Neuron (in vitro differentiated cells): Measurements from ENCODE around the gene ATF7.

Experiments
- H2AFZ ChIP-seq: one replicate; pipeline ENCODE4 v1.6.1; 2013; ENCODE audit warnings: low read depth, mild to moderate bottlenecking, inconsistent platforms, low read length, moderate library complexity
- H3K27me3 ChIP-seq: one replicate; pipeline ENCODE4 v1.6.1; 2013; ENCODE audit warnings: low read length; ENCODE audit not compliant: insufficient read depth
- H3K36me3 ChIP-seq: one replicate; pipeline ENCODE4 v1.6.1; 2013; ENCODE audit warnings: low read length; ENCODE audit not compliant: insufficient read depth
- H3K4me1 ChIP-seq: one replicate; pipeline ENCODE4 v1.6.1; 2013; ENCODE audit warnings: low read length; ENCODE audit not compliant: insufficient read depth
- H3K4me3 ChIP-seq: 2 replicates; pipeline ENCODE4 v1.5.1; 2013; ENCODE audit warnings: mild to moderate bottlenecking, low read length, moderate library complexity
- H3K9me3 ChIP-seq: one replicate; pipeline ENCODE4 v1.6.1; 2013; ENCODE audit warnings: low read length

The ATF7 gene

DNA sequence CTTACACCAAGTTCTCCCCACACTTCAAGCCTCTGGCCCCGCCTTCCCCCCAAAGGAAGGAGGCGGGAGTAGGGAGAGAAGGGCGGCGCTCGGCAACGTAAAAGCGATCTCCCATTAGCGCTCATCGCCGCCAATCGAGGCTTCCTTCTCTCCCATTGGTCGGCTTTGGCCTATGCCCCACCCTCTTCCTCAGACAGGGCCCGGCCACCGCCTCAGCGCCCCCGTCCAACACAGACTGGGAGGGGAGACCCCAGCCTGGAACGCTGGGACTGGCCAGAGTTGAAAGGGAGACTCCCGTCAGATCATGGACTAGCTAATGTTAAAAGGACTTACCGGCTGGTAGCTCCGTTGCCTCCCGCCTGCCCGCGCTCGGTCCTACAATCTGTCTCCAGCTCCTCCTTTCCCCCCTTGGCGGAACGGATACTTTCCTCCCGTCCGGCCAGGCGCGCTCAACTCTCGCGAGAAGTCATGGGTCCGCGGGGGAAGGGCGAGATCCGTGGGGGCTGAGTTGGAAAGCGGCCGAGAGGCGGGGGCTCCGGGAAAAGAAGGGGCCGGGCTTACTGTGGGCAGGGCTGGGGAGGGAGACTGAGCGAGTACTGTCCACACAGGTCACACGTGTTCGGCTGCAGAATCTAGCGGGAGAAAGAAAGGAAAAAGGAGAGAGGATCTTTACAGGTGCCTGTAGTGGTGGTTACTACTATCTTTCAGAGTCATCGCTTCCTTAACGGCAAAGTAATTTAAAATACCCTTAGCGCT lies at the start of gene ATF7:
Gene ATF7 (minus strand): TSS at position 437 of the 756 bp plus-strand sequence. CDS start 25,382 bp downstream, outside the sequence.
- Histone ChIP-seq H3K9me3 (no peaks in the 10 kb centered on the region), H3K4me3 (peak within 1 kb of the TSS; percentile 76), H3K4me1 (peaks cover 22% of the 10 kb centered on the region), H3K27me3 (no peaks in the 10 kb centered on the region), H2AFZ (peak within 1 kb of the TSS; percentile 77), H3K36me3 (no peaks in the 10 kb centered on the region)

DNA sequence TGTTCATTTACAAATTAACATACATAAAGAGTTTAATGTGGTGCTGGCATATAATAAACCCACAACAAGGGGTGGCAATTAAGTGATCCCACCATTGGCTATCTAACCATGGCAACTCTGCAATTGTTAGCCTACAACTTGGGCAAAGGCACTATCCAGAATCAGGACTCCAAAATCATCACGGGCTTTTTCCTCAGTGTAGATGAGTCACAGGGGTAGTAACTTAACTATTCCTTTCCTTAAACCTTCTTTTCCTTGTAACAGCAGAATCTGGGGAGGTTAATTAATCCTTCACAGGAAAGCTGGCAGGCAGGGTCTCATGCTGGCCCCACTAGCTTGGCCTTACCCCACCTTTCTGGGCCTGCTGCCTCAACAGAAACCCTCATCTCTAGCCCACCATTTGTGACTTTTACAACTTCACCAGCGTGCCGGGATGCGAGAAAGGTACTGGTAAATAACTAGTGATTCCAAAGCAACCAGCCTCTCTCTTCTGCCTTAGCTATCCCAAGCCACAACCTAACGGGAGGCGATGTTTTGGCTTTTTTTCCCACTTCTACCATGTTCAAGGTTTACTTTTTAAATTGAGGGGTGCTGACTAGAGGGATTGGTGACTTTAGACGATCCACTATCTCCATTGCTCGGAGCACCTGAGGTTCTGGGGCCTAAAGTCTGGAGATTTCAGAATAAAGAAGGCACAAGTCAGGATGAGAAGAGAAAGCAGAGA lies 49.0 kb upstream of the ATF7 start:
- H3K36me3 ChIP-seq, result peaks cover 32% of the 10 kb centered on the region
- no peaks in the 10 kb centered on the region for H3K27me3 ChIP-seq
- peak overlapping the region; percentile 75 for H3K4me3 ChIP-seq
- H2AFZ ChIP-seq, result peak overlapping the region; percentile 23
- no peaks in the 10 kb centered on the region for H3K9me3 ChIP-seq
- peaks cover 11% of the 10 kb centered on the region for H3K4me1 ChIP-seq

DNA sequence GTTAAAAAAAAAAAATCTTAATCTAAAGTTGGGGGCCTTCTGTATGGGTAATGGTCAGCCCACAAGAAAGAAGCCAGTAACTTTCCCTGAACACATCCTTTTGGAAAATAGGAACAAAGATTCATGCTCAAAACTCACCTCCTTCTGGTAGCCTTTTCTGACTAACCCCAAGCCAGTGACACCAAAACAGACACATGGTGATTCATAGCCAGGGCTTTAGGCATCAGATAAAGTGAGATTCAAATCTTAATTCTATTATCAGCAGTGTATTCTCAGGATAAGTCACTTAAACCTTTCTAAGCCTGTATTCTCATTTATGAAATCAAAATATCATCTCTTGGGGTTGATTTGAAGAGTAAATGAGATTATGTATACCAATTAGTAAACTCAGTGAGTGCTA lies 44.8 kb upstream of the ATF7 start:
- H3K36me3 ChIP-seq, result peaks cover 64% of the 10 kb centered on the region
- H2AFZ ChIP-seq, result no peak overlapping the region
- no peak overlapping the region for H3K4me3 ChIP-seq
- no peaks in the 10 kb centered on the region for H3K9me3 ChIP-seq
- H3K4me1 ChIP-seq, result peaks cover 11% of the 10 kb centered on the region
- no peaks in the 10 kb centered on the region for H3K27me3 ChIP-seq

DNA sequence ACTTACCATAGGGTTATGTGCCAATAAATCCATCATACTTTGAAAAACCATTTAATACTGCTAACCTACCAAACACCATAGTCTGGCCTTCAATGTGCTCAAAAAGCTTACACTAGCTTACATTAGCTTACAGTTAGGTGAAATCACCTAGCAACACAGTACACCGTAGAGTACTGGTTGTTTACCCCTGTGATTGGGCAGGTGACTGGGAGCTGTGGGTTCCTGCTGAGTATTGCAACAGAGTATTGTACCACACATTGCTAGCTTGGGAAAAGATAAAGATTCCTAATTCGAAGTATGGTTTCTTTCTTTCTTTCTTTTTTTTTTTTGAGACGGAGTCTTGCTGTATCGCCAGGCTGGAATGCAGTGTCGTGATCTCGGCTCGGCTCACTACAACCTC lies 44.1 kb upstream of the ATF7 start:
- H3K4me3 ChIP-seq, result no peak overlapping the region
- no peak overlapping the region for H2AFZ ChIP-seq
- H3K36me3 ChIP-seq, result peaks cover 70% of the 10 kb centered on the region
- no peaks in the 10 kb centered on the region for H3K27me3 ChIP-seq
- no peaks in the 10 kb centered on the region for H3K9me3 ChIP-seq
- H3K4me1 ChIP-seq, result peaks cover 9% of the 10 kb centered on the region

DNA sequence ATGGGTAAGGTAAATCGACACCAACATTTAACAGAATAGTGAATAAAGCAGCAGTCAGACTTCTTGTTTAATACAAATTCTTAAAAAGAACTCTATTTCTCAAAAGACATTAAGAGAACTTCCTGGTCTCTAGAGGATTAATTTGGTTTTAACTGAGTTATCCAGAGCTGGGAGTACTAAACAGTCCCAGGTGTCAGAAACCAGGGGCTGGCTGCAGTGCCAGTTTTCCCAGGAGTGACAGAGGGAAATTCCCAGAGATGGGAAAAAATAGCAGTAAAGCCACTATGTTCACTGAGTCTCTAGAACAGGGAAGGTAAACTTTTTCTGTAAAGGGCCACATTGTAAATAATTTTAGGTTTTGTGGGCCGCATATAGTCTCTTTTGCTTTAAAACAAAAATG lies 40.9 kb upstream of the ATF7 start:
- Histone ChIP-seq H3K4me3 (no peak overlapping the region), H3K4me1 (no peaks in the 10 kb centered on the region), H2AFZ (no peak overlapping the region), H3K36me3 (peaks cover 70% of the 10 kb centered on the region), H3K9me3 (no peaks in the 10 kb centered on the region), H3K27me3 (no peaks in the 10 kb centered on the region)

DNA sequence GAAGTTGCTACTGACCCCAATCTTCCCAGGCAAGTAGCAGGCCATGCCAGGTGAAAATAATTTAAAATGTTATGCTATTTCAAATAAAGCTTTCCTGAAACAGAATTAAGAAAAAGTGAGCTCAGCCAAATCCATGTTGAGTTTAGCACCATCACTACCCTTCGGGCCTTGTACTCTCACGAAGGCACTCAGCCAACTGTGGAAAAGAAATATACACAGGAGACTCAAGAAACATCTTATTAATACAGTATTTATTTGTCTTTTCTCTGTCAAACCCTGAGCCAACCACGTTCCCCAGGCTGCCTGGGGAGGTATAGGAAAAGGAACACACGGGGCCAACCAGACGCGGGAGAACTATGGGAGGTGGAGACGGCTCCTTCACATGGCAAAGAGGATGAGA lies 38.8 kb upstream of the ATF7 start:
- H3K27me3 ChIP-seq, result no peaks in the 10 kb centered on the region
- no peaks in the 10 kb centered on the region for H3K9me3 ChIP-seq
- H3K4me1 ChIP-seq, result peaks cover 2% of the 10 kb centered on the region
- no peak overlapping the region for H3K4me3 ChIP-seq
- H2AFZ ChIP-seq, result no peak overlapping the region
- H3K36me3 ChIP-seq, result peaks cover 55% of the 10 kb centered on the region

DNA sequence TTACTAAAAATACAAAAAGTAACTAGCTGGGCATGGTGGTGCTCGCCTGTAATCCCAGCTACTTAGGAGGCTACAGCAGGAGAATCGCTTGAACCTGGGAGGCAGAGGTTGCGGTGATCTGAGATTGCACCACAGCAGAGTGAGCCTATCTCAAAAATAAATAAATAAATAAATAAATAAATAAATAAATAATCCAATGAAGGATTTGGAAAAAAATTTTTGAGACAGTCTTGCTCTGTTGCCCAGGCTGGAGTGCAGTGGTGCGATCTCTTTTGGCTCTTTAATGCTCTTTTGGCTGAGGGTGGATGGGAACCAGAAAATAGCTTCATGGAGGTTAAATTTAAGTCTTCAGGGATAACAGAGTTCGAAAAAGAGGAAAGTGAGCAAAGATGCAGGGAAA lies 38.0 kb upstream of the ATF7 start:
- Histone ChIP-seq H3K36me3 (peaks cover 47% of the 10 kb centered on the region), H3K9me3 (no peaks in the 10 kb centered on the region), H2AFZ (no peak overlapping the region), H3K27me3 (no peaks in the 10 kb centered on the region), H3K4me3 (no peak overlapping the region), H3K4me1 (peaks cover 7% of the 10 kb centered on the region)

DNA sequence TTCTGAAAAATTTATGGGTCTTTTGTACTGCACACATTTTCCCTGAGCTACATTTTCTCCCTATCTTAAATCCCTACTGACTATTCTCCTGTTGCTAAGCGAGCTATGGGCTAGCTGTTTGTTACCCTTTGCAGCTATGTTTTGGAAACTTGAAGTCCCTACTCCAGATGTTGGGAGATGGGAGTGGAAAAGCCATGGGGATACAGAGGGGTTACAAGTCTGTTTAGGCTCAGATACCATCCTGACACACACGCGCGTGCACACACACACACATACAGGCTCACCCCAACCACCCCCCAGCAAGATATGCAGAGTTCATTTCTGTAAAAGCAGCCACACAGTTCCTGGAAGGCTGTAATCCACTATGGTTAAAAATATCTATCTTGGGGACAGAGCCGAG lies 33.9 kb upstream of the ATF7 start:
- Histone ChIP-seq H3K9me3 (no peaks in the 10 kb centered on the region), H3K27me3 (no peaks in the 10 kb centered on the region), H3K4me1 (peaks cover 15% of the 10 kb centered on the region), H3K36me3 (peaks cover 16% of the 10 kb centered on the region), H3K4me3 (no peak overlapping the region), H2AFZ (no peak overlapping the region)

DNA sequence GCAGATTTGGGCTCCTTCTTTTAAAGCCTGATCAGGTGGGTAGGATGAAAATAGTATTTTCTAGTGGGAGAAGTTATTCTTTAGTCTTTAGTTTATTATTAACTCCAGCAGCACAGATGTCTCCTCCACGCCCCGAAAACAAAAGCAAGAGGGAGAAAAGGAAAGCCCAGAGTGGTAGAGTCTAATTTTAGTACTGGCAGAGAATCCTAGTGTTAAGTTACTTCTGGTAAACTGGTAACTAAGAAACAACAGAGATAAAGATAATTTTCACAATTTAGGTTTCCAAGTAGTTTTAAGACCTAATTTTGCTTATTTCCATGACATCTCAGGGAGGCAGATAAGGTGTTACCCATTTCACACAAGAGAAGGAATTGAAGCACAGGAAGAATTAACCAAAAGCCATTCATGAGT lies 33.4 kb upstream of the ATF7 start:
- Histone ChIP-seq H3K36me3 (peaks cover 11% of the 10 kb centered on the region), H2AFZ (peak overlapping the region; percentile 31), H3K4me1 (peaks cover 15% of the 10 kb centered on the region), H3K9me3 (no peaks in the 10 kb centered on the region), H3K27me3 (no peaks in the 10 kb centered on the region), H3K4me3 (no peak overlapping the region)

DNA sequence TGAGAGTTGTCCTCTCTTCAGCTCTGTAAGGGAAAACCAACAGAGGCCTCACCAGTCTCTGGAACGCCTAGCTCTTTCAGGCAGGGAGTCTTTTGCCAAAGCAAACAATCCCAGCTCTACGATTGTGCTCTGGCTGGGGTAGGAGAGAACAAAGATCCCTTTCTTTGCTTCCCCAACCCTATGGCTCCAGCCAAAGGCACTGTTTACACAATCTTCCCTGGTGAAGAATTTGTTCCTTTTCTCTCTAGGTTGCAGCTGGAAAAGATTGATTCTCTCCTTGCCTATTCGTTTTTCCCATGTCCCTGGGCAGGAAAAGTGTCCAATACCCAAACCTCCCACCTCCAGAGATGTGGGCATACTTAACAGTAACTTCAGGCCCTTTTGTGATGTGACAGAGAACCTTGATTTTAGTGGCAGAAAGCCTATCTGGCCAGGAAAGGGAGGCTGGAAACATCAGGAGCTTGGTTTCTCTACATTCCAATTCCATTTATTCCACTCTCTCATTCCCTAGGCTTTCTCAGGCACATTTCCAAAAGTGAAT lies 32.9 kb upstream of the ATF7 start:
- Histone ChIP-seq H2AFZ (peak overlapping the region; percentile 31), H3K9me3 (no peaks in the 10 kb centered on the region), H3K36me3 (peaks cover 7% of the 10 kb centered on the region), H3K4me1 (peaks cover 15% of the 10 kb centered on the region), H3K27me3 (no peaks in the 10 kb centered on the region), H3K4me3 (no peak overlapping the region)

DNA sequence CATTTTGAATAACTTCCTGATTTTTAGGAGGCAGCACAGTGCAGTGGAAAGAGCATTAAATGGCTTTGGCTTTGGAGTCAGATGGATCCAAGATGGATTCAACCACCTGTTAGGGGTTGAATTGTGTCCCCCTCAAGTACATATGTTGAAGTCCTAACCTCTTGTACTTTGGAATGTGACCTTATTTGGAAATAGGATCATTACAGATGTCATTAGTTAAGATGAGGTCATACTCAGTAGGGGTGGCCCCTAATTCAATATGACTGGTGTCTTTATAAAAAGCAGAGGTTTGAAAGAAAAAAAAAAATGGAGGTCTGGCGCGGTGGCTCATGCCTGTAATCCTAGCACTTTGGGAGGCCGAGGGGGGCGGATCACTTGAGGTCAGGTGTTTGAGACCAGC lies 30.9 kb upstream of the ATF7 start:
- H3K4me1 ChIP-seq, result peaks cover 15% of the 10 kb centered on the region
- H3K27me3 ChIP-seq, result no peaks in the 10 kb centered on the region
- no peaks in the 10 kb centered on the region for H3K36me3 ChIP-seq
- no peak overlapping the region for H2AFZ ChIP-seq
- no peaks in the 10 kb centered on the region for H3K9me3 ChIP-seq
- H3K4me3 ChIP-seq, result no peak overlapping the region

DNA sequence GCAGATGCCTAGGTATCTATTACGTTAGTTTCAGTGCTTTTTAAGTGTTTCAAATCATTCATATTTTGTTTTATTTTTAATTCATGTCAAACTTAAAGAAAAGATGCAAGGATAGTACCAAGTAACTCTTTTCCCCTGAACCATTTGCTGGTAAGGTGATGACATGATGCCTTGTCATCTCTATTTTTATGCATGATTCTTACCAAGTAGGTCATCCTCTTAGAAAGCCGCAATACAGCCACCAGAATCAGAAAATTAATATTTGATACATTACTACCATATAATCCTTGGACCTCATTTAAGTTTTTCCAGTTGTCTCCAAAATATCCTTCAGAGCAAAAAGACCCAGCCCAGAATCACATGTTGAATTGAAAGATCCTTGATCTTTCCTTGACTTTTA lies 27.4 kb upstream of the ATF7 start:
- Histone ChIP-seq H2AFZ (no peak overlapping the region), H3K36me3 (no peaks in the 10 kb centered on the region), H3K4me3 (no peak overlapping the region), H3K4me1 (peaks cover 1% of the 10 kb centered on the region), H3K27me3 (no peaks in the 10 kb centered on the region), H3K9me3 (no peaks in the 10 kb centered on the region)

DNA sequence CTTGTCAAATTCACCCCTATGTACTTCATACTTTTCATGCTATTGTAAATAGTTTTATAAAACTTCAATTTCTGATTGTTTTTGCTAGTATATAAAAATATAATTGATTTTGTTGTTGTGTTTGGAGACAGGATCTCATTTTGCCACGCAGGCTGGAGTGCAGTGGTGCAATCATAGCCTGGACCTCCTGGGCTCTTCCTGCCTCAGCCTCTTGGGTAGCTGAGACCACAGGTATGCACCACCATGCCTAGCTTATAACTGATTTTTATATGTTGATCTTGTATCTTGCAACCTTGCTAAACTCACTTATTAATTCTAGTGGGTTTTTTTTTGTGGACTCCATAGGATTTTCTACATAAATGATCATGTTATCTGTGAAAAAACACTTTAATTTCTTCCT lies 26.2 kb upstream of the ATF7 start:
- H3K9me3 ChIP-seq, result no peaks in the 10 kb centered on the region

More for the DNA sequence above, 26.2 kb upstream of the ATF7 start:
- Histone ChIP-seq H2AFZ (no peak overlapping the region), H3K4me1 (no peaks in the 10 kb centered on the region), H3K27me3 (no peaks in the 10 kb centered on the region), H3K36me3 (no peaks in the 10 kb centered on the region), H3K4me3 (no peak overlapping the region)
